Glutamatergic neuron (in vitro differentiated cells): ENCODE data around the gene LDLRAD4. TPM values are rescaled to one million over a fixed set of nuclear protein-coding genes. Genes with fewer than 3 reads are reported as not detected.

Experiments
- DNase-seq: peaks from one replicate; pipeline ENCODE4 v3.0.0; 2022
- H3K27ac Mint-ChIP-seq: one replicate; pipeline ENCODE4 v1.8.0; 2020; ENCODE audit warnings: mild to moderate bottlenecking, mixed read lengths, inconsistent platforms; ENCODE audit not compliant: unreplicated experiment
- H3K27me3 Mint-ChIP-seq: one replicate; pipeline ENCODE4 v1.8.0; 2020; ENCODE audit warnings: mild to moderate bottlenecking, moderate library complexity, mixed read lengths, inconsistent platforms; ENCODE audit not compliant: unreplicated experiment
- H3K36me3 Mint-ChIP-seq: one replicate; pipeline ENCODE4 v1.8.0; 2020; ENCODE audit warnings: mild to moderate bottlenecking, mixed read lengths, inconsistent platforms; ENCODE audit not compliant: unreplicated experiment
- H3K4me1 Mint-ChIP-seq: one replicate; pipeline ENCODE4 v1.8.0; 2020; ENCODE audit warnings: mild to moderate bottlenecking, low read depth, mixed read lengths, inconsistent platforms; ENCODE audit not compliant: unreplicated experiment
- H3K4me3 Mint-ChIP-seq: one replicate; pipeline ENCODE4 v1.8.0; 2020; ENCODE audit warnings: mild to moderate bottlenecking, mixed read lengths, inconsistent platforms; ENCODE audit not compliant: unreplicated experiment
- H3K9me3 Mint-ChIP-seq: one replicate; pipeline ENCODE4 v1.8.0; 2020; ENCODE audit warnings: mild to moderate bottlenecking, moderate library complexity, mixed read lengths, inconsistent platforms; ENCODE audit not compliant: unreplicated experiment
- total RNA-seq: library from RNA; stranded (reverse); fragmentation: NEBNext Ultra II Directional; extraction: Animal tissue kit (Norgen Biotek cat#: 25700); gene quantifications from one replicate; pipeline ENCODE4 v1.2.1, GENCODE V29; 2021; ENCODE audit not compliant: unreplicated experiment
- TF ChIP-seq, protein P1 (sequence below): fragments of 200-600 bp; sonication (generic); IDR thresholded peaks from one replicate; pipeline ENCODE4 v1.5.0; 2021; ENCODE audit not compliant: partially characterized antibody, unreplicated experiment

Gene LDLRAD4
- total RNA-seq, 1 donor from 2014 or later = 0.29 TPM

DNA sequence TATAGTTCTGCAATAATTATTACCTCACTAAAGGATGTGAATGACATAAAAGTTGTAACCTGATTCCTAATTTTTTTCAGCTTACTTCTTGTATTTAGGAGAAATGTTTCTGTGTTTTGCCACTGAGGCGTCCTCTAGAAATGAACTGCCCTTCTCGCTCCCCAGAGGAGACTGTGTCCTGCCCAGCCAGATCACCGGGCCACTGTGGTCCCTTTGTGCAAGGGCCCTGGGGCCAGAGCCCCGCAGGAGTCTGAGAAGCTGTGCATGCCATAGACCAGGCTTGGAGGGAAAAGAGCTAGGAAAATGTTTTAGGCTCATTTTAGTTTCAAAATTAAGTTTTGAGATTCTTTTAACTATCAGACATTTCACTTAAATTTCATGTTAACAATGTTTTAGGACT lies 31.1 kb upstream of the LDLRAD4 start:
- H3K27ac Mint-ChIP-seq = no peak overlapping the region

DNA sequence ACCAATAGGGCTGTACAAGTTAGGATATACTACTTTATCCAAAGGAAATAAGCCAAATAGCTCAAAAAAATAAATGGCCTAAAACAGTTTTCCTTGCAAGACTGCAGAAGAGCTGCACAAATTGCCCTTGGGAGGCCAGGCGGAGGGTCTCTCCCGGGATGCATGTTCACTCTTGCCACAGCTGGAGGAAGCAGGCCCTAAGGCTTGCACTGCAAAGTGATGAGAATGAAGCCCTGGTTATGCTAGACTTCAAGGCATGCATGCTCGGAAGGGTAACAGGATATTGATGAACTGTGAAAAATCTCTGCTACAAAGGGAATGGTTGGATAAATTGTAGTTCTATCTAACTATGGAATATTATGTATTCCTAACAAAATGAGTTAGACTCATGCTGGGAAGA lies 27.5 kb upstream of the LDLRAD4 start:
- TF ChIP-seq, protein P1, sequence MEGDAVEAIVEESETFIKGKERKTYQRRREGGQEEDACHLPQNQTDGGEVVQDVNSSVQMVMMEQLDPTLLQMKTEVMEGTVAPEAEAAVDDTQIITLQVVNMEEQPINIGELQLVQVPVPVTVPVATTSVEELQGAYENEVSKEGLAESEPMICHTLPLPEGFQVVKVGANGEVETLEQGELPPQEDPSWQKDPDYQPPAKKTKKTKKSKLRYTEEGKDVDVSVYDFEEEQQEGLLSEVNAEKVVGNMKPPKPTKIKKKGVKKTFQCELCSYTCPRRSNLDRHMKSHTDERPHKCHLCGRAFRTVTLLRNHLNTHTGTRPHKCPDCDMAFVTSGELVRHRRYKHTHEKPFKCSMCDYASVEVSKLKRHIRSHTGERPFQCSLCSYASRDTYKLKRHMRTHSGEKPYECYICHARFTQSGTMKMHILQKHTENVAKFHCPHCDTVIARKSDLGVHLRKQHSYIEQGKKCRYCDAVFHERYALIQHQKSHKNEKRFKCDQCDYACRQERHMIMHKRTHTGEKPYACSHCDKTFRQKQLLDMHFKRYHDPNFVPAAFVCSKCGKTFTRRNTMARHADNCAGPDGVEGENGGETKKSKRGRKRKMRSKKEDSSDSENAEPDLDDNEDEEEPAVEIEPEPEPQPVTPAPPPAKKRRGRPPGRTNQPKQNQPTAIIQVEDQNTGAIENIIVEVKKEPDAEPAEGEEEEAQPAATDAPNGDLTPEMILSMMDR = no peak
- H3K4me1 Mint-ChIP-seq = no peaks in the 10 kb centered on the region
- no peaks in the 10 kb centered on the region for H3K36me3 Mint-ChIP-seq

More for the DNA sequence above, 31.1 kb upstream of the LDLRAD4 start:
- TF ChIP-seq, protein P1 = no peak
- Mint-ChIP-seq H3K4me3 (no peak overlapping the region), H3K27me3 (peaks cover 5% of the 10 kb centered on the region), H3K4me1 (no peaks in the 10 kb centered on the region), H3K36me3 (no peaks in the 10 kb centered on the region), H3K9me3 (peaks cover 5% of the 10 kb centered on the region)
- DNase-seq = no peak

DNA sequence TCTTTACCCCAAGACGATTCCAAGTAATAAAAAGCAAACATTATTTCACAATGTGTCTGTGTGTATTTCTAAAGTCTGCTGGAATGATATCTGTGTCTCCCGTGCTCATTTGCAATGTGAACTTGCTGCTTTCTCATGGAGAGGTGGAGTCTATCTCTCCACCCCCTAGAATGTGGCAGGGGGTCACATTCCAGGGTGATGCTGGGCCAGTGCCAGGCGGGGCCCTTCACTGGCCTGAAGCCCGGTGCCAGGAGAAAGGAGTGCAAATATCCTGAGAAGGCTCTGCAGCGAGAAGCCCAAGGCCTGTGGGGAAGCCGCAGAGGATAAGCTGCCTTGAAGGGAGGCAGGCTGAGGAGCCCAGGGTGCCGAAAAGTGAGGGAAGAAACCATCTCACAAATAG lies 26.8 kb upstream of the LDLRAD4 start:
- H3K36me3 Mint-ChIP-seq = no peaks in the 10 kb centered on the region
- DNase-seq = no peak
- no peaks in the 10 kb centered on the region for H3K4me1 Mint-ChIP-seq
- peaks cover 2% of the 10 kb centered on the region for H3K9me3 Mint-ChIP-seq
- H3K27ac Mint-ChIP-seq = no peak overlapping the region
- TF ChIP-seq, protein P1 = no peak
- no peak overlapping the region for H3K4me3 Mint-ChIP-seq
- H3K27me3 Mint-ChIP-seq = no peaks in the 10 kb centered on the region

More for the DNA sequence above, 27.5 kb upstream of the LDLRAD4 start:
- Mint-ChIP-seq H3K27ac (no peak overlapping the region), H3K4me3 (no peak overlapping the region), H3K27me3 (no peaks in the 10 kb centered on the region), H3K9me3 (peaks cover 2% of the 10 kb centered on the region)
- no peak for DNase-seq

DNA sequence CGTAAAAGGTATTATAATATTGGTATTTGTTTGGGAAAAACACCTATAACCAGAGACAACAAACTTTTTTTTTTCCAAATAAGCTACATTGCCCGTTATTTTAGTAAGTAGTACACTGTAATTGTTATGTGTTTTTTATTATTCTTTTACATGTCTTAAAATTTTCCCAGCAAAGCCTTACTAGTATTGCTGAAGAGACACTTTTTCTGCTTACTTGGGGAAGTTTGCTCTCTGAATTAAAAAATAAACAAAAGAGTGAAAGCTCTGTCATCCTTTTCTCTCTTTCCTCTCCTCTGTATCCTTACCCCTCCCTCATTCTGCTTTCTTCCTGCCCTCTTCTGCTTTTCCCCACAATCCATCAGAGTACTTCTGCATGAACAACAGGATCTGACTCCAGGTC lies 25.6 kb upstream of the LDLRAD4 start:
- Mint-ChIP-seq H3K27ac (no peak overlapping the region), H3K4me3 (no peak overlapping the region), H3K36me3 (no peaks in the 10 kb centered on the region), H3K4me1 (no peaks in the 10 kb centered on the region), H3K9me3 (peaks cover 2% of the 10 kb centered on the region), H3K27me3 (no peaks in the 10 kb centered on the region)
- TF ChIP-seq, protein P1 = no peak
- no peak for DNase-seq

DNA sequence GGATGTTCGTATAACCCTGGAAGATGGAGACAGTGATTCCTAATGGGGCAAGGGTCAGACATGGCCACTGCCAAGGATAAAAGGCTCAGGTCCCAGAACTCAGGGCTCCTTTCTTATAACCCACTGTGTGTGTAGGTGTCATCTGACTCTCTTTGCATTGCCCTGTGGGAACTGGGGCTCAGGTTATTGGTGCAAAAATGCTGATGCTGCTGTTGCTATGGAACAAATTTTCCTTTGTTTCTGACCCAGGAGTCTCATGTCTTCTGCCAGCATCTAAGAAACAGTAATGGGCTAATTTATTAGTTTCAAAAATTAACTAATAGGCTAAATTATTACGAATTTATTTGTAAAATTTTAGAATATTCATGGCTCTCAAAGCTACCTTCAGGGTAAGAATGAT lies 24.3 kb upstream of the LDLRAD4 start:
- peaks cover 4% of the 10 kb centered on the region for H3K9me3 Mint-ChIP-seq
- peaks cover 4% of the 10 kb centered on the region for H3K36me3 Mint-ChIP-seq
- H3K27ac Mint-ChIP-seq = no peak overlapping the region
- TF ChIP-seq, protein P1 = no peak
- no peaks in the 10 kb centered on the region for H3K27me3 Mint-ChIP-seq
- no peak overlapping the region for H3K4me3 Mint-ChIP-seq
- DNase-seq = no peak
- no peaks in the 10 kb centered on the region for H3K4me1 Mint-ChIP-seq
